K562 (cell line): ENCODE results near the gene GNAQ. TPM values are rescaled to one million over a fixed set of nuclear protein-coding genes. Genes with fewer than 3 reads are reported as not detected.

Experiments
- ARID1B ChIP-seq: fragments of 450-650 bp; IDR thresholded peaks from 2 replicates; pipeline ENCODE4 v1.6.1; 2016; ENCODE audit warnings: antibody characterized with exemption, mild to moderate bottlenecking, inconsistent platforms
- CC2D1A ChIP-seq: fragments of 450-650 bp; IDR thresholded peaks from 2 replicates; pipeline ENCODE4 v1.6.1; 2017; ENCODE audit warnings: mild to moderate bottlenecking
- CEBPB ChIP-seq: fragments of 450-650 bp; IDR thresholded peaks from 2 replicates; pipeline ENCODE4 v1.6.1; 2016; ENCODE audit warnings: missing genetic modification characterization, missing compliant biosample characterization
- EP300 ChIP-seq: IDR thresholded peaks from 2 replicates; pipeline ENCODE4 v1.6.1; 2012; ENCODE audit warnings: low read length, improper control_type of control experiment
- FOSL1 ChIP-seq: fragments of 200-800 bp; sonication (Bioruptor generic); conservative IDR thresholded peaks from 2 replicates; pipeline ENCODE4 v1.6.1; 2016; ENCODE audit warnings: missing genetic modification characterization, missing compliant biosample characterization
- FOXP1 ChIP-seq: sonication (generic); formaldehyde crosslinking; IDR thresholded peaks from 2 replicates; pipeline ENCODE4 v1.8.0; 2022; ENCODE audit warnings: mild to moderate bottlenecking, missing genetic modification reagents
- GATA2 ChIP-seq: sonication (generic); formaldehyde crosslinking; IDR thresholded peaks from 2 replicates; pipeline ENCODE4 v1.4.0; 2020; ENCODE audit warnings: mild to moderate bottlenecking, missing genetic modification reagents
- MCM2 ChIP-seq: fragments of 450-650 bp; IDR thresholded peaks from 2 replicates; pipeline ENCODE4 v1.6.1; 2017; ENCODE audit warnings: low read depth, mild to moderate bottlenecking
- MYC ChIP-seq, 2 experiments: fragments of 250-450 bp in 1 of 2; sonication (Bioruptor Pico) in 1 of 2; IDR thresholded peaks; 2 replicates each; pipeline versions ENCODE4 v1.5.1 to v1.6.1; 2012 to 2021; ENCODE audit warnings: low read depth in 2 of 2, borderline replicate concordance in 1 of 2, improper control_type of control experiment in 1 of 2, low read length in 1 of 2, mild to moderate bottlenecking in 1 of 2, moderate library complexity in 1 of 2
- NCOA1 ChIP-seq: fragments of 450-650 bp; IDR thresholded peaks from 2 replicates; pipeline ENCODE4 v1.6.1; 2016; ENCODE audit warnings: low read depth
- NFIC ChIP-seq: fragments of 450-650 bp; IDR thresholded peaks from 2 replicates; pipeline ENCODE4 v1.6.1; 2017; ENCODE audit warnings: mild to moderate bottlenecking, inconsistent platforms
- OTX1 ChIP-seq: fragments of 450-650 bp; formaldehyde crosslinking; IDR thresholded peaks from 2 replicates; pipeline ENCODE4 v1.4.0; 2022; ENCODE audit warnings: mild to moderate bottlenecking
- PML ChIP-seq: IDR thresholded peaks from 2 replicates; pipeline ENCODE4 v1.6.1; 2012; ENCODE audit warnings: low read length, inconsistent platforms
- PTRF ChIP-seq: fragments of 450-650 bp; IDR thresholded peaks from 2 replicates; pipeline ENCODE4 v1.6.1; 2016; ENCODE audit warnings: mild to moderate bottlenecking, missing genetic modification characterization, missing compliant biosample characterization
- SETDB1 ChIP-seq: IDR thresholded peaks from one replicate; pipeline ENCODE4 v1.6.1; 2012; ENCODE audit warnings: low read length, control low read depth, inconsistent platforms
- SIRT6 ChIP-seq: IDR thresholded peaks from one replicate; pipeline ENCODE4 v1.6.1; 2012; ENCODE audit warnings: low read depth, mild to moderate bottlenecking, control low read depth, inconsistent platforms, low read length, moderate library complexity
- SMARCA4 ChIP-seq: fragments of 450-650 bp; IDR thresholded peaks from 2 replicates; pipeline ENCODE4 v1.6.1; 2016
- TBL1XR1 ChIP-seq, 2 experiments: IDR thresholded peaks; 2 replicates each; pipeline ENCODE4 v1.6.1; 2012; ENCODE audit warnings: improper control_type of control experiment in 2 of 2, low read length in 2 of 2, mild to moderate bottlenecking in 1 of 2
- TCF3 ChIP-seq: sonication (generic); formaldehyde crosslinking; IDR thresholded peaks from 2 replicates; pipeline ENCODE4 v1.4.0; 2020; ENCODE audit warnings: mild to moderate bottlenecking, missing genetic modification reagents
- TCF7 ChIP-seq: sonication (generic); IDR thresholded peaks from 2 replicates; pipeline ENCODE4 v1.6.1; 2016; ENCODE audit warnings: antibody characterized with exemption, borderline replicate concordance
- ZNF197 ChIP-seq: fragments of 200-800 bp; sonication (Bioruptor generic); IDR thresholded peaks from 2 replicates; pipeline ENCODE4 v1.6.1; 2016; ENCODE audit warnings: low read depth, missing genetic modification characterization, missing compliant biosample characterization
- polyA plus RNA-seq, 8 experiments: library from polyadenylated mRNA; depleted of rRNA in 4 of 8; stranded (reverse) in 5 of 8; unstranded in 3 of 8; fragments of >200 nt; fragmentation: Nextera tagmentation in 2 of 8; fragmentation: Illumina TruSeq in 1 of 8; extraction: Ambion mirVana in 2 of 8; extraction: Trizol in 1 of 8; gene quantifications; 2 replicates each; pipeline versions ENCODE4 v1.2.1 to v1.2.3, GENCODE V29; 2011 to 2014; ENCODE audit warnings: inconsistent platforms in 1 of 8, missing spikeins in 1 of 8
- total RNA-seq, 7 experiments: library from RNA; depleted of rRNA in 6 of 7; stranded (reverse); fragments of >200 nt in 6 of 7; fragmentation: Illumina TruSeq in 2 of 7; extraction: Trizol in 2 of 7; gene quantifications; 2 replicates each; pipeline versions ENCODE4 v1.2.1 to v1.2.3, GENCODE V29; 2011 to 2021; ENCODE audit warnings: low replicate concordance in 1 of 7
- TF ChIP-seq, protein P1 (sequence below): fragments of 250-450 bp; sonication (Bioruptor Pico); IDR thresholded peaks from 2 replicates; pipeline ENCODE4 v1.5.0; 2022; ENCODE audit warnings: mild to moderate bottlenecking
- TF ChIP-seq, protein P2 (sequence below): fragments of 450-650 bp; conservative IDR thresholded peaks from 2 replicates; pipeline ENCODE4 v1.6.1; 2016; ENCODE audit warnings: missing genetic modification characterization, low read depth, mild to moderate bottlenecking, control low read depth, missing compliant biosample characterization
- TF ChIP-seq, protein P3 (sequence below): fragments of 250-450 bp; sonication (Bioruptor Pico); IDR thresholded peaks from 2 replicates; pipeline ENCODE4 v1.9.0; 2021; ENCODE audit warnings: mild to moderate bottlenecking, inconsistent platforms

GNAQ gene
- total and polyA plus RNA-seq, 9 of the 15 experiments (the other 6 are each of a cell fraction or from before 2014, with no cell fraction given), result 4.8 to 27.9 (median 17.5) TPM

DNA sequence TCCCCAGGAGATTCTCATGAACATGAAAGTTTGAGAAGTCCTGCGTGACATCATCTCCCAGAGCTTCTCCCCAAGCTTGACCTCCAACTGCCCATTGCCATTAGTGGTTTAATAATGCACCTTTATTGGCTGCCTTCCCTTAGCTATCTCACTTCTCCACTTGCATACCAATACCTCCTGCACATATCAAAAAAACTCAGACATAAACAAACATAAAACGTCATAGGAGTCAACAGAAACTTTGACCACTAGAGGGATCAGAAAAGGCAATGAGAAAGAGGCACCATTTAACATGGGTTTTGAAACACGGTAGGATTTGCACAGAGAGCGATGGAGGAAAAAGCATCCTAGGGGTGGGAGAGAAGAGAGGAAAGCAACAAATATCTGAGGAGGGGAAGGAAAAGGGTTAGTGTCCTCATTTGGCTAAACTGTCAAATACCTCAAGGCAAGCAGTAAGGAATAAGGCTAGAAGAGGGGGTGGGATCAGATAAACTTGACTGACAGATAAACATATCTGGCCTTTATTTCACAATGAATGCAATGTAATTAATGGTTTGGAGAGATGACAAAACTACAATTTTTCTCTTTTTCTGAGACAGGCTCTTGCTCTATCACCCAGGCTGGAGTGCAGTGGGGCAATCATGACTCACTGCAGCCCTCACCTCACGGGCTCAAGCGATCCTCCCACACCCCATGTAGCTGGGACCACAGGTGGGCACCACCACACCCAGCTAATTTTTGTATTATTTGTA lies 27.0 kb downstream of the GNAQ start (continued):
- no peak for TF ChIP-seq MYC (IDR thresholded peaks at IDR 0.05; ENCODE audit: low read depth, low read length)
- no peak for TF ChIP-seq MYC (CRISPR knock-in tag; IDR thresholded peaks at IDR 0.05; ENCODE audit: borderline replicate concordance, low read depth)
- TF ChIP-seq SETDB1, result no peak
- TF ChIP-seq GATA2, result peak; percentile 36; the same call in 1 of the 2 replicates
- 0 out of 2 replicates have a peak, but pooled peaks have one; percentile 39 for TF ChIP-seq OTX1
- peak; percentile 78 for TF ChIP-seq TCF3
- TF ChIP-seq TBL1XR1 (IDR thresholded peaks at IDR 0.05; ENCODE audit: low read length in 2 of 2), result peak in 1 of 2 experiments; percentile 39; a peak in 1 of 4 replicates
- peak; percentile 73 for TF ChIP-seq CEBPB (tag)
- peak; percentile 62 for TF ChIP-seq NFIC
- TF ChIP-seq FOSL1 (tag), result 0 out of 2 replicates have a peak, but pooled peaks have one; percentile 10
- no peak for TF ChIP-seq TCF7
- TF ChIP-seq, protein P1, sequence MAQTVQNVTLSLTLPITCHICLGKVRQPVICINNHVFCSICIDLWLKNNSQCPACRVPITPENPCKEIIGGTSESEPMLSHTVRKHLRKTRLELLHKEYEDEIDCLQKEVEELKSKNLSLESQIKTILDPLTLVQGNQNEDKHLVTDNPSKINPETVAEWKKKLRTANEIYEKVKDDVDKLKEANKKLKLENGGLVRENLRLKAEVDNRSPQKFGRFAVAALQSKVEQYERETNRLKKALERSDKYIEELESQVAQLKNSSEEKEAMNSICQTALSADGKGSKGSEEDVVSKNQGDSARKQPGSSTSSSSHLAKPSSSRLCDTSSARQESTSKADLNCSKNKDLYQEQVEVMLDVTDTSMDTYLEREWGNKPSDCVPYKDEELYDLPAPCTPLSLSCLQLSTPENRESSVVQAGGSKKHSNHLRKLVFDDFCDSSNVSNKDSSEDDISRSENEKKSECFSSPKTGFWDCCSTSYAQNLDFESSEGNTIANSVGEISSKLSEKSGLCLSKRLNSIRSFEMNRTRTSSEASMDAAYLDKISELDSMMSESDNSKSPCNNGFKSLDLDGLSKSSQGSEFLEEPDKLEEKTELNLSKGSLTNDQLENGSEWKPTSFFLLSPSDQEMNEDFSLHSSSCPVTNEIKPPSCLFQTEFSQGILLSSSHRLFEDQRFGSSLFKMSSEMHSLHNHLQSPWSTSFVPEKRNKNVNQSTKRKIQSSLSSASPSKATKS (CRISPR knock-in tag), result no peak
- TF ChIP-seq, protein P2, sequence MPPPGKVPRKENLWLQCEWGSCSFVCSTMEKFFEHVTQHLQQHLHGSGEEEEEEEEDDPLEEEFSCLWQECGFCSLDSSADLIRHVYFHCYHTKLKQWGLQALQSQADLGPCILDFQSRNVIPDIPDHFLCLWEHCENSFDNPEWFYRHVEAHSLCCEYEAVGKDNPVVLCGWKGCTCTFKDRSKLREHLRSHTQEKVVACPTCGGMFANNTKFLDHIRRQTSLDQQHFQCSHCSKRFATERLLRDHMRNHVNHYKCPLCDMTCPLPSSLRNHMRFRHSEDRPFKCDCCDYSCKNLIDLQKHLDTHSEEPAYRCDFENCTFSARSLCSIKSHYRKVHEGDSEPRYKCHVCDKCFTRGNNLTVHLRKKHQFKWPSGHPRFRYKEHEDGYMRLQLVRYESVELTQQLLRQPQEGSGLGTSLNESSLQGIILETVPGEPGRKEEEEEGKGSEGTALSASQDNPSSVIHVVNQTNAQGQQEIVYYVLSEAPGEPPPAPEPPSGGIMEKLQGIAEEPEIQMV (tag), result no peak
- TF ChIP-seq FOXP1 (CRISPR knock-in tag), result no peak
- TF ChIP-seq NCOA1, result 0 out of 2 replicates have a peak, but pooled peaks have one; percentile 38
- peak; percentile 41; the same call in 1 of the 2 replicates for TF ChIP-seq PML
- TF ChIP-seq SMARCA4, result peak; percentile 63; the same call in 1 of the 2 replicates
- 0 out of 2 replicates have a peak, but pooled peaks have one; percentile 25 for TF ChIP-seq CC2D1A
- no peak for TF ChIP-seq ZNF197 (CRISPR knock-in tag)
- TF ChIP-seq ARID1B, result peak; percentile 76
- TF ChIP-seq EP300, result peak; percentile 60
- no peak for TF ChIP-seq MCM2
- TF ChIP-seq, protein P3, sequence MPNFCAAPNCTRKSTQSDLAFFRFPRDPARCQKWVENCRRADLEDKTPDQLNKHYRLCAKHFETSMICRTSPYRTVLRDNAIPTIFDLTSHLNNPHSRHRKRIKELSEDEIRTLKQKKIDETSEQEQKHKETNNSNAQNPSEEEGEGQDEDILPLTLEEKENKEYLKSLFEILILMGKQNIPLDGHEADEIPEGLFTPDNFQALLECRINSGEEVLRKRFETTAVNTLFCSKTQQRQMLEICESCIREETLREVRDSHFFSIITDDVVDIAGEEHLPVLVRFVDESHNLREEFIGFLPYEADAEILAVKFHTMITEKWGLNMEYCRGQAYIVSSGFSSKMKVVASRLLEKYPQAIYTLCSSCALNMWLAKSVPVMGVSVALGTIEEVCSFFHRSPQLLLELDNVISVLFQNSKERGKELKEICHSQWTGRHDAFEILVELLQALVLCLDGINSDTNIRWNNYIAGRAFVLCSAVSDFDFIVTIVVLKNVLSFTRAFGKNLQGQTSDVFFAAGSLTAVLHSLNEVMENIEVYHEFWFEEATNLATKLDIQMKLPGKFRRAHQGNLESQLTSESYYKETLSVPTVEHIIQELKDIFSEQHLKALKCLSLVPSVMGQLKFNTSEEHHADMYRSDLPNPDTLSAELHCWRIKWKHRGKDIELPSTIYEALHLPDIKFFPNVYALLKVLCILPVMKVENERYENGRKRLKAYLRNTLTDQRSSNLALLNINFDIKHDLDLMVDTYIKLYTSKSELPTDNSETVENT, result no peak
- no peak for TF ChIP-seq PTRF (tag)
- TF ChIP-seq SIRT6, result no peak
